NCI-H1417 (cell line): ENCODE data around the gene CDH4.
"Not testable (repeated sequence)": the region's sequence is repeated elsewhere in the genome, so short reads cannot be mapped to it uniquely, and the experiment has no call there.

Experiments
- DNase-seq, 3 experiments: peaks; one replicate each; lab custom pipeline; 2025; lab: John Stamatoyannopoulos, UW

Gene CDH4

GRCh38 chr20:61459705-61460104 lies 207.6 kb downstream of the CDH4 start:
- DNase-seq: no peak

- DNase-seq: no peak
These were observed 208.4 kb downstream of the CDH4 start for GRCh38 chr20:61460261-61461052.

DNA sequence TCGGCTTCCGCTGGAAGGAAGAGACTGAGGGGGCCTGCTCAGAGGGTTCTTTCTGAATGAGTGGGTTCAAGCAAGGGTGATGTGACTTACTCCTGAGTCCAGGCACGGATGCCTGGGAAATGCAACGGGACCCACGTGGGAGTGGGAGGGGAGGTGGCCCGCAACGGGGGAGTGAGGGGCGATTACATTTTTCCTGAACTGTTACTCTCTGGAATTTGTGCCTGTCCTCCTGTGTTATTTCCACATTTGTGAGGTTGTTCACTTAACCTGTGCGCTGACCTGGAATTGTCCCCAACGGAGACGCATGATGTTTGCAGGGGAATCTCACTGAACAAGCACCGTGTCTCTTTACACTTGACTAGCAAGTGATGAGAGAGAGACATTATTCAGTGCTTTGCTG lies 209.4 kb downstream of the CDH4 start:
- DNase-seq: no peak

DNA sequence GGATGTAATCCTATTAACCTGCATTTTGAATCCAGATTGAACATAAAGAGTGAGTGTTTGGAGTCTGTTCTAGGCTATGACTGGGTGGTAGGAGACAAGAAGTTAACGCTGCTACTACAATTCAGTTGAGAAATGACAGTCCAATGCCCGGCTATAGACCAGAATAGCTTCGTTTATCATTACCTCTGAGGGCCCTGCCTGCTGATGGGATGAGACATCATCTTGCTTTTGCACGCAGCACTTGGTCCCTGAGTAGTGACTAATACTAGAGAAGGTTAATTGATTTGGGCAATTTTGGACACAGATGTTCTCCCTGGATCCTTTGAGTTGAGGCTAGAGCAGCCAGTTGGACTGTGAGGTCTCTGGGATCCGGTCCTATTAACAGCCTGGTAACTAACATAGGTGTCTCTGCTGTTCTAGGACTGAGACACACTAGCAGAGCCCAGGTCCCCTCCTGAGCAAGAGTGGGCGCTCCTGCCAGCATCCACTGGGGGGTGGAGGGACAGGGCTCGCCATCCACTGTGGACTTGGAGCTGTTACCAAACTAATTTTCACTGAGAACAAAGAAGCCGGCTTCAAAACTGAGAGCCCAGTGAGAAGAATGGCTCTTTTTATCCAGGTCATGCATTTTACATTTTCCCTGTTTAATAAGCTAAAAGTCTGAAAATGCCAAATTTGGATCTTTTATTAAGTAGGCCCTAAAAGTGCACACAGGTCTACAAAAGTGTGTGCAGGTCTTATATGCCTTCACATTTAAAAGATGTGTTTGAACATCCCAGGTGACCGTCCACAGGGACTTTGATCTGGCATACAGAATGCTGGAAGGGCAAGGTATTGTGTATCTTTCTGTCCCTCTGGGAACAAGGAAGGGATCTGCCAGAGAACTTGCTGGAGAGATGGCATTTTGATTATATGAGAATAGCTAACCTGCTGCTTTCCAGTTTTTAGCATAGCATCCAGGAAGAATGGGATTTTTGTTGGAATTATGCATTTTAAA lies 212.5 kb downstream of the CDH4 start:
- DNase-seq: no peak

- DNase-seq: no peak
These were observed 223.7 kb downstream of the CDH4 start for GRCh38 chr20:61475729-61476128.

GRCh38 chr20:61476956-61477355 lies 224.9 kb downstream of the CDH4 start:
- DNase-seq: no peak

GRCh38 chr20:61477451-61477861 lies 225.4 kb downstream of the CDH4 start:
- no peak for DNase-seq

DNA sequence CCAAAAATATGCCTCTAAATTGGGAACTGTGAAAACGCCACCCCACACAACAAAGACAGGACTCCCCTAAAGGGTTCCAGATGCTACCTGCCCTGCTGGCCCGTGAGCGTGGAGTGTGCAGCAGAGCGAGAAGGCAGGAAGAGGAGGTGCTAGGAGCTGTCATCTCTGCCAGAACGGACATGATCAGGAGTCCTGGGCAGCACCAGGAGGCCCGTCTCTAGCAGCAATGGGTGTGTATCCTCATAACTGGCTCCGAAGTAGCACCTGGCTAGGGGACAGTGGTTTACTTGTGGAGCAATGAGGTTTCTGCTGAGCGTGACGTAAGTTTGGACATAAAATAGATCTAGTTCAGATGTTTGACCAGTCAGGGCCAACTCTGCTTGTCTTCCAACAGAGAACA lies 226.0 kb downstream of the CDH4 start:
- DNase-seq: no peak

GRCh38 chr20:61478611-61479305 lies 226.7 kb downstream of the CDH4 start:
- DNase-seq: no peak

DNA sequence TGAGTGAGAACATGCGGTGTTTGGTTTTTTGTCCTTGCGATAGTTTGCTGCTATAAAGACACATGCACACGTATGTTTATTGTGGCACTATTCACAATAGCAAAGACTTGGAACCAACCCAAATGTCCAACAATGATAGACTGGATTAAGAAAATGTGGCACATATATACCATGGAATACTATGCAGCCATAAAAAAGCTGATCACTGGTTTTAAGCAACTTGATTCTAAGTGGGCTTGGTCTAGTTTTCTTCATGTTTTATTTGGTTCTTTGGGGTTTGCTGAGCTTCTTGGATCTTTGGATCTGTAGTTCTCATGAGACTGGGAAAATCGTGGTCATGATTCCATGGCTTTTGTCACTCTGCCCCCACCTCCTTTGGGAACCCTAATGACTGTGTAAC lies 227.4 kb downstream of the CDH4 start:
- not testable (repeated sequence) for DNase-seq

- no peak for DNase-seq
These were observed 228.2 kb downstream of the CDH4 start for GRCh38 chr20:61480158-61480825.

DNA sequence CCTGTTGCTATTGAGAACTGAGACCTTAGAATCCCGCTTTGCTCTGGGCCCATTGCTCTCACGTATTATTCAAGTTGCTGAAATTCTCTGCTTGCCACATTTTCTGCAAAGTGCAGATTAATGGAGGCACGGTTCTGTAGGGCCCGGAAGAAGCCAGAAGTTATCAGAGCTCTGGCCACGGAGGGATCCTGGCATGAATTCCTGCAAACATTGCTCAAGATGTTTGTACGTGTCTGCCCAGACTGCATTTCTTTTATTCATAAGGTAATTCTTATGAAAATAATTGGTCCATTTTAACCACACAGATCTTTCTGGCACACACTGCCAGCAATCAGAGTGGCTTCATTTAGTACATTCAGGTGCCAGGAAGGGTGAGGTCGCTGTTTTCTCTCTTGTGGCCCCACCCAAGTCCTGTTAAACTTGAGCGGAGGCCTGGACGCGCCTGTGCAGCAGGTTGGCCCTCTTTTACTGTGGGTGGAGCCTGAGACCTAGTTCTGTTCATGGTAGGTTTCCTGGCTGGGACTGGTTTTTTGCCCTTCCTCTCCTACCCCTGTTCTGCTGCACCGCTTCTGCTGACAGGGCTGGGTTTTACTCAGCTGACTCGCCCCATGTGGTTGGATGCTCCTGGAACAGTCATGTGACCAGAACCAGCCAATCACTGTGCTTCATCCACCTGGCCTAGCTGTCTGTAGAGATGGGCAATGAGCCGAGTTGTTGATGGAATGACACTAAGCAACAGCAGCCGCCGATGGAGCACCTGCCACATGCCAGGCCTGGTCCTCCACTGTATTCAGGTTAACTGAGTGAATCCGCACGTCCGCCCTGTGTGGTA lies 230.2 kb downstream of the CDH4 start:
- no peak for DNase-seq

GRCh38 chr20:61482901-61483300 lies 230.8 kb downstream of the CDH4 start:
- no peak for DNase-seq

- DNase-seq: no peak
These were observed 231.4 kb downstream of the CDH4 start for GRCh38 chr20:61483336-61484067.

- no peak for DNase-seq
These were observed 234.1 kb downstream of the CDH4 start for GRCh38 chr20:61486198-61486597.

DNA sequence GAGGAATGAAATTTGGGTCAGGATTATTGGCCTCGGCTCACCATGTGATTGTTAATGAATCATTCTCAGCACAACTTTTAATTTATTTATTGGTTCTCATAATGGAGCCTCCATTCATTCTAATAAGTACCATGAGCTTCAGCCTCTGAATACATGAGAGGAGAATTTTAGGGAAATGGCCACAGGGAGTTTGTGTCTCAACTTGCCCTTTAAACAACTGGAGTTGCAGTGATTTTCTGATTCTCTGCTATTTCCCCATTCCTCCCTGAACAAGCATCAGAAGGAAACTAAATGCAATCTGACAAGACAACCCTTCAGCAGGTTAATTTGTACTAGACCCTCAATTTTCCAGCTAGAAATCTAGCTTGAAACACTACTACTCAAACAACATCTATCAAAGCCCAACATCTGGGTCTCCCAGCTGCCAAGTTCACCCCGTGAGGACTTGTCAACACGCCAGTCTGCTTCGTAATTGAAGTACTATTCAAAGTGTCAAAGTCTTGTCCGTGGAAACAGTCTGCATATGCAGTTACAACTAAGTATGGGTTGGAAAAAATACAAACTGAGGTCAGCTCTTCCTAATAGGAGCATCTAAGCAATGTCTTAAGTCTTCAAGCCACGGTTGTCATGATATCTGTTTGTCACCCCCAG lies 235.4 kb downstream of the CDH4 start:
- DNase-seq: no peak

- DNase-seq: no peak
These were observed 235.9 kb downstream of the CDH4 start for GRCh38 chr20:61487997-61488371.

GRCh38 chr20:61490721-61491120 lies 238.7 kb downstream of the CDH4 start:
- DNase-seq: no peak

DNA sequence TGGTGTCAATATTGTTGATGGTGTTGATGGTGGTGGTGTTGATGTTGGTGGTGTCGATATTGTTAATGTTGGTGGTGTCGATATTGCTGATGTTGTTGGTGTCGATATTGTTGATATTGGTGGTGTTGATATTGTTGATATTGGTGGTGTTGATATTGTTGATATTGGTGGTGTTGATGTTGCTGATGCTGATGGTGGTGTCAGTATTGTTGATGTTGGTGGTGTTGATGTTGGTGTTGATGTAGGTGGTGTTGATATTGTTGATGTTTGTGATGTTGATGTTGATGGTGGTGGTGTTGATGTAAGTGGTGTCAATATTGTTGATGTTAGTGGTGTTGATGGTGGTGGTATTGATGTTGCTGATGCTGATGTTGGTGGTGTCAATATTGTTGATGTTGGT lies 240.0 kb downstream of the CDH4 start:
- DNase-seq: no peak
